D721Med (cell line): Measurements from ENCODE around the gene UBAP1.
"Not testable (repeated sequence)": the region's sequence is repeated elsewhere in the genome, so short reads cannot be mapped to it uniquely, and the experiment has no call there.

Experiments used
- DNase-seq: peaks from one replicate; pipeline ENCODE4 v3.0.0; 2011; ENCODE audit warnings: low spot score; ENCODE audit not compliant: insufficient read length
- FAIRE-seq: peaks from 2 replicates; lab custom pipeline; 2011; peaks lifted over from hg19 to GRCh38; lab: Jason Lieb, UNC
- TF ChIP-seq, protein P1 (sequence below): IDR thresholded peaks from 2 replicates; pipeline ENCODE4 v1.5.1; 2012; ENCODE audit warnings: mild to moderate bottlenecking, control low read depth; ENCODE audit not compliant: insufficient read depth; ENCODE audit errors: missing control alignments

Gene UBAP1

GRCh38 chr9:34178436-34179212, at the start of gene UBAP1:
TSS of gene UBAP1 (plus strand) at chr9:34179043. CDS start at chr9:34220915, 41,872 bp downstream.
- TF ChIP-seq, protein P1, sequence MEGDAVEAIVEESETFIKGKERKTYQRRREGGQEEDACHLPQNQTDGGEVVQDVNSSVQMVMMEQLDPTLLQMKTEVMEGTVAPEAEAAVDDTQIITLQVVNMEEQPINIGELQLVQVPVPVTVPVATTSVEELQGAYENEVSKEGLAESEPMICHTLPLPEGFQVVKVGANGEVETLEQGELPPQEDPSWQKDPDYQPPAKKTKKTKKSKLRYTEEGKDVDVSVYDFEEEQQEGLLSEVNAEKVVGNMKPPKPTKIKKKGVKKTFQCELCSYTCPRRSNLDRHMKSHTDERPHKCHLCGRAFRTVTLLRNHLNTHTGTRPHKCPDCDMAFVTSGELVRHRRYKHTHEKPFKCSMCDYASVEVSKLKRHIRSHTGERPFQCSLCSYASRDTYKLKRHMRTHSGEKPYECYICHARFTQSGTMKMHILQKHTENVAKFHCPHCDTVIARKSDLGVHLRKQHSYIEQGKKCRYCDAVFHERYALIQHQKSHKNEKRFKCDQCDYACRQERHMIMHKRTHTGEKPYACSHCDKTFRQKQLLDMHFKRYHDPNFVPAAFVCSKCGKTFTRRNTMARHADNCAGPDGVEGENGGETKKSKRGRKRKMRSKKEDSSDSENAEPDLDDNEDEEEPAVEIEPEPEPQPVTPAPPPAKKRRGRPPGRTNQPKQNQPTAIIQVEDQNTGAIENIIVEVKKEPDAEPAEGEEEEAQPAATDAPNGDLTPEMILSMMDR: no peak
- FAIRE-seq (peak; percentile 75), DNase-seq (peak; percentile 72)

- TF ChIP-seq, protein P1: no peak
- FAIRE-seq (no peak), DNase-seq (no peak)
Measured at GRCh38 chr9:34131571-34131970, 47.3 kb upstream of the UBAP1 start.

DNA sequence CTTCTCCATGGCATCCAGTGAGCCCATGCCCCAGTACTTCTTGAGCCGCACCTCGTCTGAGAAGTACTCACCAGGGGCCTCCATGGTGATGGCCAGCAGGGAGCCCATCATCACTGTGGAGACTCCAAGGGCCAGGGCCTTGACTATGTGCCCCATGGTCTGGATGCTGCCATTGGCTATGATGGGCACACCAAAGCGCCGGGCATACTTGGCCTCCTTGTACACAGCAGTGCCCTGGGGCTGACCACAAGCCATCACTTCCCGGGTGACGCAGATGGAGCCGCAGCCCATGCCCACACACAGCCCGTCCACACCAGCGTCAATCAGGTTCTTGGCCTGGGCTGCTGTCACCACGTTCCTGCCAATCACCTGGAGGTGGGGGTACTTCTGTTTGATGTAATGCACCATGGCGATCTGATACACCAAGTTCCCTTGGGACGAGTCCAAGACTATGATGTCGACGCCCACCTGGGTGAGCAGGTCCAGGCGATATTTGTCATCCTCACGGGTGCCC, 45.4 kb upstream of the UBAP1 start:
- TF ChIP-seq, protein P1: no peak
- no peak for DNase-seq
- FAIRE-seq: no peak

DNA sequence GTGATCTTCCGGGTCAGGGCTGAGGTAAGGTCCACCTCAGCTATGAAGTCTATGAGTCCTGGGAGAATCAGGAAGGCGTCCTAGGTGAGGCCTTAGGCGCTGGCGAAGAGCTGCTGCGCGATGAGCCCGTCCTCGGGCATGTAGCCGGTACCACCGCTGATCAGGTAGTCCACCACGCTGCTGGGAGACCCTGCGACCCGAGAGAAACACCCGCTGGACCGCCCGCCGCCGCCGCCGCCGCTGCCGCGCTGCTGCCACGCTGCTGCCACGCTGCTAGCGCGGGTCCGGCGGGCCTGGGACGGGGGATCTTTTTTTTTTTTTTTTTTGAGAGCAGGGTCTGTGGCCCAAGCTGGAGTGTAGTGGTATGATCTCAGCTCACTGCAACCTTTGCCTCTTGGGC, 44.3 kb upstream of the UBAP1 start:
- DNase-seq (no peak), FAIRE-seq (no peak)
- TF ChIP-seq, protein P1: no peak

DNA sequence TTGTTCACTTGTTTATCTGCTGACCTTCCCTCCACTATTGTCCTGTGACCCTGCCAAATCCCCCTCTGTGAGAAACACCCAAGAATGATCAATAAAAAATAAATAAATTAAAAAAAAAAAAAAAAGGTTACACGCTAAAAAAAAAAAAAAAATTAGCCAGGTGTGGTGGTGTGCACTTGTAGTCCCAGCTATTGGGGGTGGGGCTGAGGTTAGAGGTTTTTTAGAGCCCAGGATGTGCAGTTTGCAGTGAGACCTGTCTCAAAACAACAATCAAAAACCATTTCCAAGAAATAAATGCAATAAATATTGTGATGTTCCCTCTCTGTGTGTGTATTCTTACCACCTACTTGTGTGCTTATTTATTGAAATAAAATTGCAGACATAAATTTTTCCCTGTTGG, 40.2 kb upstream of the UBAP1 start:
- DNase-seq, FAIRE-seq: not testable (repeated sequence)

DNA sequence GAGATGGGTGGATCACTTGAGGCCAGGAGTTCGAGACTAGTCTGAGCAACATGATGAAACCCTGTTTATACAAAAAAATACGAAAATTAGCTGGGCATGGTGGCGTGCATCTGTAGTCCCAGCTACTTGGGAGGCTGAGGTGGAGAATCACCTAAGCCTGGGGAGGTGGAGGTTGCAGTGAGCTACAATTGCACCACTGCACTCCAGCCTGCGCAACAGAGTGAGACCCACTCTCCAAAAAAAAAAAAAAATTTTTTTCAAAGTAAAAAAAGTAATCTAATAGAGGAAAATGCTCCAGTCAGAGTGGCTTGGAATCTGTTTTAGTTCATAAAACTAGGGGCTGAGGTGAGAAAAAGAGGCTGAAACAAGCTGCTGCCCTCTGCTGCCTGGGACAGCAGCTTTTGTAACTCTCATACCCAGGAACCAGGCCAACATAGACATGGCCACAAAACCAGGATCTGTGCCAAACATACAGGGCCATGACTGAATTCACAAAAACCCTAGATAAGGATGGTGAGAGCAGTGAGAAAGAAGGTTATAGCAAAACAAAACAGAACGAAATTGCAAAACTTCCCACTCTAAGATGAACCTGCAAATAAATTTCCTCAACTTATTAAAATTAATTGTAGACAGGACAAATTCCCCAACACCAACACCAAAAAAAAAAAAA, 39.2 kb upstream of the UBAP1 start:
- no peak for DNase-seq
- TF ChIP-seq, protein P1: peak; percentile 8
- no peak for FAIRE-seq

GRCh38 chr9:34140853-34141252, 38.0 kb upstream of the UBAP1 start:
- TF ChIP-seq, protein P1: no peak
- no peak for FAIRE-seq

More at GRCh38 chr9:34140853-34141252, 38.0 kb upstream of the UBAP1 start:
- no peak for DNase-seq
